Thyroid gland (tissue), 4 donors: ENCODE data around the gene SPAG8. TPM values are rescaled to one million over a fixed set of nuclear protein-coding genes. Genes with fewer than 3 reads are reported as not detected.
A peak's percentile ranks its signal among the peaks of the same experiment; 100 is the strongest.

Experiments used
- DNase-seq, 2 donors: peaks; one replicate each; pipeline ENCODE4 v3.0.0-alpha.2; 2019
- H3K27ac ChIP-seq, 3 donors: fragments of 200-600 bp; sonication (generic); 1 replicate in 2 of 3; 2 replicates in 1 of 3; pipeline ENCODE4 v1.5.1; 2016 to 2019; ENCODE audit warnings: mild to moderate bottlenecking in 1 of 3, moderate library complexity in 1 of 3
- H3K27me3 ChIP-seq: fragments of 200-600 bp; sonication (generic); one replicate; pipeline ENCODE4 v1.5.1; 2019
- H3K36me3 ChIP-seq, 2 donors: fragments of 200-600 bp; sonication (generic); one replicate each; pipeline ENCODE4 v1.5.1; 2016 to 2019
- H3K4me1 ChIP-seq, 2 donors: fragments of 200-600 bp; sonication (generic); one replicate each; pipeline ENCODE4 v1.5.1; 2017 to 2019
- H3K4me3 ChIP-seq, 3 donors: fragments of 200-600 bp; sonication (generic); replicated peaks in 1 of 3; 1 replicate in 2 of 3; 2 replicates in 1 of 3; pipeline ENCODE4 v1.5.1; 2016; ENCODE audit warnings: mild to moderate bottlenecking in 1 of 3
- H3K9me3 ChIP-seq: fragments of 200-600 bp; sonication (generic); one replicate; pipeline ENCODE4 v1.5.1; 2017
- POLR2A ChIP-seq, 2 donors: fragments of 450-650 bp; IDR thresholded peaks; one replicate each; pipeline ENCODE4 v1.6.1; 2017; ENCODE audit warnings: antibody characterized with exemption in 2 of 2, mild to moderate bottlenecking in 2 of 2, moderate library complexity in 1 of 2
- WGBS, 2 donors: methylation state at CpG; one replicate each; pipeline ENCODE4 v1.1.5; 2017; 5-methylcytosine and 5-hydroxymethylcytosine counted together
- intact Hi-C: fragments of 100-400 bp; cut with DNase I; formaldehyde crosslinking; loops from one replicate; pipeline ENCODE4 v1.15.1; 2023
- total RNA-seq, 4 donors: library from RNA; depleted of rRNA; stranded (reverse); fragments of >200 nt; gene quantifications; one replicate each; pipeline ENCODE4 v1.2.3, GENCODE V29; 2016
- TF ChIP-seq, protein P1 (sequence below), 6 experiments: fragments of 200-600 bp in 3 of 6; fragments of 450-650 bp in 3 of 6; sonication (generic) in 3 of 6; IDR thresholded peaks; one replicate each; pipeline ENCODE4 v1.5.1; 2016 to 2019; ENCODE audit warnings: antibody characterized with exemption in 6 of 6, mild to moderate bottlenecking in 2 of 6, inconsistent platforms in 1 of 6, moderate library complexity in 1 of 6

Gene SPAG8
- total RNA-seq, 4 donors from 2014 or later: 4.7 to 7.1 (median 5.7) TPM

DNA sequence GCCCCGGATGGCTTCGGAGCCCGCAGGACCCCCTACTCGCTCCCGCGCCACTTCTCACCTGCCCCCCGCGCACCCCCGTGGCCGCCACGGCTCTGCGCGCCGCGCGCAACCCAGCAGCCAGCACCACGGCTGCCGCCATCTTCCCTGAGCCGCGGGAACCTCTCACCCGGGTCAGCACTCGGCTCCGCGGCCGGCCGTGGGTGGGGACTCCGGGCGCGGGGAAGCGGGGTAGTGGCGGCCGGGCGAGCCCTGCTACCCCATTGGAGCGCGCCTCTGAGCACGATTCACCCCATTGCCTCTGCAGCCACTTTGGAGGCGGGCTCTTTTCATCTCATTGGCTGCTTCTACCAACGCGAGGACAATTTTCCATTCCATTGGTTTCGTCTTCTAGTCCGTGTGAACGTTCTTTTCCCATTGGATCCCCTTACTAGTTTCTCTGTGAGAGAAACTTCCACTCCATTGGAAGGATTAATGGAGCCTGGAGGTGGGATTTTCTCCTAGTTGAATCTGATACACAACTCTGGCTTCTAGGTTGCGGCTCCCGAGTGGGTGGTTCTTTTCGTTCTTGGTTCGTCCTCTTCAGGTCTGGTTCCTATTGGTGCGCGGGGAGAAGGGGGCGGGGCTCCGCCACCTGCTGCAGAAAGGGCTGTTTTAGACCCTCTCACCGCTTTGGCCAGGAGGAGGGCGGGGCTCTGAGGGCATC is 2.9 kb upstream of the SPAG8 start, which contains the start of gene HINT2:
HINT2 (minus strand) TSS at position 202 of the 703 bp plus-strand sequence; CDS start at position 139, 63 bp downstream.
- Histone ChIP-seq H3K27me3 (no peaks in the 10 kb centered on the region), H3K4me3 (peak within 1 kb of the TSS; percentile 73 to 99 (median 93)), H3K27ac (peak within 1 kb of the TSS; percentile 95 to 99 (median 97)), H3K4me1 (peaks cover 22 to 32% of the 10 kb centered on the region in 2 donors), H3K9me3 (no peaks in the 10 kb centered on the region), H3K36me3 (no peaks in the 10 kb centered on the region)
- intact Hi-C loops: no loop called here
- DNase-seq: peak; percentile 99 to 100
- 0% methylated on average over 18 to 28 of the region's 52 CpGs for WGBS, 2 donors
- TF ChIP-seq POLR2A (IDR thresholded peaks at IDR 0.05): peak; percentile 6 to 93
- TF ChIP-seq, protein P1, sequence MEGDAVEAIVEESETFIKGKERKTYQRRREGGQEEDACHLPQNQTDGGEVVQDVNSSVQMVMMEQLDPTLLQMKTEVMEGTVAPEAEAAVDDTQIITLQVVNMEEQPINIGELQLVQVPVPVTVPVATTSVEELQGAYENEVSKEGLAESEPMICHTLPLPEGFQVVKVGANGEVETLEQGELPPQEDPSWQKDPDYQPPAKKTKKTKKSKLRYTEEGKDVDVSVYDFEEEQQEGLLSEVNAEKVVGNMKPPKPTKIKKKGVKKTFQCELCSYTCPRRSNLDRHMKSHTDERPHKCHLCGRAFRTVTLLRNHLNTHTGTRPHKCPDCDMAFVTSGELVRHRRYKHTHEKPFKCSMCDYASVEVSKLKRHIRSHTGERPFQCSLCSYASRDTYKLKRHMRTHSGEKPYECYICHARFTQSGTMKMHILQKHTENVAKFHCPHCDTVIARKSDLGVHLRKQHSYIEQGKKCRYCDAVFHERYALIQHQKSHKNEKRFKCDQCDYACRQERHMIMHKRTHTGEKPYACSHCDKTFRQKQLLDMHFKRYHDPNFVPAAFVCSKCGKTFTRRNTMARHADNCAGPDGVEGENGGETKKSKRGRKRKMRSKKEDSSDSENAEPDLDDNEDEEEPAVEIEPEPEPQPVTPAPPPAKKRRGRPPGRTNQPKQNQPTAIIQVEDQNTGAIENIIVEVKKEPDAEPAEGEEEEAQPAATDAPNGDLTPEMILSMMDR (IDR thresholded peaks at IDR 0.05): no peak

DNA sequence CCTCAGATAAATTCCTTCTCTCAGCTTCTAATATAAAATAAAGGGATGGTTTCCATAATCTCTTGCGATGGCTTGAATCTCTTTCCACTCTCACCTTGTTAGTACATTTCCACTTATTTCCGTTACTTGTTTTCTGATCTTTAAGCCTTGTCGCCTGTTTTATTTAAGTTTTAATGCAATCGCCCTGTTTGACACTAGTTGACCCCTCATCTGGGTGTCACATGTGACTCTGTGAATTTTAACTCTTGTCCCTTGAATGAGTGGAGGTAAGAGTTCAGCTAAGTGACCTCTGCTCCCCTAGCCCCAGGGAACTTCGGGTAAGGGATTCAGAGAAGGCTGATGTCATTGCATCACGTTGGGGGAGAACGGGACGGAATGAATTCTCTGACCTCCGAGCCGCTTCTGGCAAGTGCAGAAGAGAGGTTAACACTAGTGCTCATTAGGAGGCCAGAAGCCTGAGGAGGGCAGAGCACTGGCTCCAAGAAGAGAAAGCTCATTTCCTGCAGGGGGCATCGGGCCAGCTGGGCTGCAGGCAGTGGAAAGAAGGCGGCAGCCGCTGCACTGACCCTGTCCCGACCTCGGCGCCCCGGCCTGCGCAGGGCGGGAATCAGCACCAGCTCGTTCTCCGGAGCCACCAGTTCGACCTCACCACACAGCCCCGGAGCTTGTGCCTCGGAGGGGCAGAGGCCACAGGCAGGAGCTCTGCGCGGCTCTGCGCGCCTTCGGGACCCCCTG is 2.2 kb upstream of the SPAG8 start:
- DNase-seq: peak; percentile 71 to 76
- intact Hi-C loops: no loop called here
- H3K27me3 ChIP-seq: no peaks in the 10 kb centered on the region
- H3K4me1 ChIP-seq: peaks cover 22 to 32% of the 10 kb centered on the region in 2 donors
- peaks cover 0 to 1% of the 10 kb centered on the region in 2 donors for H3K36me3 ChIP-seq
- TF ChIP-seq, protein P1 (IDR thresholded peaks at IDR 0.05): peak in 2 of 6 experiments; percentile 11 to 22
- no peak for TF ChIP-seq POLR2A (IDR thresholded peaks at IDR 0.05)
- no peaks in the 10 kb centered on the region for H3K9me3 ChIP-seq
- H3K4me3 ChIP-seq: peak overlapping the region; percentile 73 to 99 (median 93)
- peak overlapping the region; percentile 95 to 99 (median 97) for H3K27ac ChIP-seq
- WGBS, 2 donors: 11 to 23% methylated on average over 11 to 23 of the region's 29 CpGs

DNA sequence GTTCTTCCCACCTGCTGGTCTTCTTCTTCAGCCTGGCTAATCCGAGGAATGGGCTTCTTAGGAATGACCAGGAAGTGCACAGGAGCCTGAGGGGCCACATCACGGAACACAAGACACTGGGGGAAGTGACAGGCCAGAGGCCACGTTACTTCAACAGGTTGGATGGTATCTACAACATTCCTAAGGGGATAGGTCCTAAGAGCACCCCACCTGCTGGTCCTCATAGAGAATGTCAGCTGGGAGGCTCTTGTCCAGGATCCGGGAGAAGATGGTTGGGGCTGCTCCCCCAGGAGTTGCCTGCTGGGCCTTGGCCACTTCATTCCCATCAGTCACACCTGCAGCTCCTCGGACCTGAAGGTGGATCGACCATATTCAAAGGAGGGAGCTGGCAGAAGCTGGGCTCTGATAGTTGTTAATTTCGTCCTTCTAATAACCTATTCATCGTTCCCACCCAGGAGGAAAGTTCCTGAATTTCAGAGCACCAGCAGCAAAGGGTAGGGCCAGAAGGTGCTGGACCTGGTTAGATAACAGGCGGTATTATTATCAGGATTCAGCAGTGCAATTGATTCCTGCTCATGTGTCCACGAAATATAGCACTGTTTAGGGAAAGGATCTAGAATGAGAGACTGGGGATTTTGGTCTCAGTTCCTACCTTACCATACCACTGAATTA is 1.5 kb upstream of the SPAG8 start:
- Histone ChIP-seq H3K4me3 (no peak overlapping the region), H3K4me1 (peaks cover 22 to 32% of the 10 kb centered on the region in 2 donors), H3K27me3 (no peaks in the 10 kb centered on the region), H3K36me3 (peaks cover 0 to 4% of the 10 kb centered on the region in 2 donors), H3K9me3 (no peaks in the 10 kb centered on the region), H3K27ac (peak overlapping the region; percentile 95 to 99 (median 97))
- intact Hi-C loops: no loop called here
- 78 to 85% methylated on average over 6 to 10 of the region's 10 CpGs for WGBS, 2 donors
- no peak for TF ChIP-seq POLR2A (IDR thresholded peaks at IDR 0.05)
- TF ChIP-seq, protein P1 (IDR thresholded peaks at IDR 0.05): no peak
- no peak for DNase-seq

DNA sequence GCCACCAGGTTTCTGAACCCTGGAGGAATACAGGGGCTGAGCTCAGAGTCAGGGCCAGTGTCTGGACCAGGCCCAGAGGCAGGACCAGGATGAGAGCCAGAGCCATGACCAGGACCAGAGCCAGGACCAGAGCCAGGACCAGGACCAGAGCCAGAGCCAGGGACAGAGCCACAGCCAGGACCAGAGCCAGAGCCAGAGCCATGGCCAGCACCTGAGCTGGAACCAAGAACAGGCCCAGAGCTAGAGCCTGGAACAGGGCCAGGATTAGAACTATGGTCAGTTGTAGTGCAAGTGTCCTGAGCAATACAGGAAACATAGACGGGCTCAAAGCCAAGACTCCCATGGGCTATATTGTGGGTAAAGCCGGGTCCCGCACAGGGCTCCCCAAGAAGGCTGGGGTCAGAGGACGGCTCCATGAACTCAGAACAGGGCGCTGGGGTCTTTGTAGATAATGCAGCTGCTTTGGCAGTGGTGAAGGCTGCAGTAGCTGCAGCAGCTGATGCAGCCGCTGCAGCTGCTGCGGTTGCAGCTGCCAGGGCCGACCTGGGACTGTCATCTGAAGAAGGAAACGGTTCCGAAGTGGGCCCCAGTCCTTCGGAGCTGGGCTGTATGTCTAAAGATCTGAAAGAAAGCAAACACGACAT is 559 bp downstream of the SPAG8 start:
- Histone ChIP-seq H3K9me3 (no peaks in the 10 kb centered on the region), H3K4me3 (peak overlapping the region; percentile 0 to 29 (median 10)), H3K36me3 (peaks cover 0 to 9% of the 10 kb centered on the region in 2 donors), H3K27me3 (no peaks in the 10 kb centered on the region), H3K4me1 (peaks cover 22 to 32% of the 10 kb centered on the region in 2 donors), H3K27ac (peak overlapping the region in 2 of 3 donors; percentile 72 to 75)
- DNase-seq: peak; percentile 71 to 74
- intact Hi-C loops: no loop called here
- WGBS, 2 donors: 22% methylated on average over 10 of the region's 12 CpGs; no CpG with 5 or more reads in 1 of the 2 donors
- TF ChIP-seq, protein P1 (IDR thresholded peaks at IDR 0.05): no peak
- TF ChIP-seq POLR2A (IDR thresholded peaks at IDR 0.05): no peak
